HG02759 (cell line): Measurements from ENCODE around the gene APBB2.

Experiments
- ATAC-seq: cut with Tn5 transposase; IDR thresholded peaks from one replicate; pipeline ENCODE4 v1.9.1; 2021; ENCODE audit warnings: mild to moderate bottlenecking, moderate library complexity; ENCODE audit not compliant: unreplicated experiment

Gene APBB2

DNA sequence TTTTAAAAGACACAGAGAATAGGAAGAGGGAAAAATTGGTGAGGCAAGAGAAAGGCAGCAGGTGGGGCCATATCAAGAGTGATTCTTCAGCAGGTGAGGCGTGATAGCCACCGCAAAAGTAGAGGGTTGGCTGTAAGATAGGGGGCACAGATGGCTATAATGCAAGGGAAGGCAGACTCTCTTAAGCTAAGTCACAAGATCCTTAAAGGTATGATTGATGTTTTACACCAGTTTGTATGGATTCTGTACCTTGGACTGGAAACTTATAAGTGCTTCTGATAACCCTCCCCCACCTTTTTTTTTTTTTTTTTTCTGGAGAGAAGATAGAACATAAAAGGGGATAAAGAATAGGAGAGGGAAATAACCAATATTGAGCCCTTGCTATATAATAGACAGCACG lies 424.6 kb downstream of the APBB2 start:
- ATAC-seq = no peak

- no peak for ATAC-seq
These were observed 425.3 kb downstream of the APBB2 start for GRCh38 chr4:40789031-40789430.

GRCh38 chr4:40788331-40788730 lies 426.0 kb downstream of the APBB2 start:
- ATAC-seq = no peak

GRCh38 chr4:40785727-40786126 lies 428.6 kb downstream of the APBB2 start:
- no peak for ATAC-seq

GRCh38 chr4:40782876-40783275 lies 431.5 kb downstream of the APBB2 start:
- ATAC-seq = no peak

DNA sequence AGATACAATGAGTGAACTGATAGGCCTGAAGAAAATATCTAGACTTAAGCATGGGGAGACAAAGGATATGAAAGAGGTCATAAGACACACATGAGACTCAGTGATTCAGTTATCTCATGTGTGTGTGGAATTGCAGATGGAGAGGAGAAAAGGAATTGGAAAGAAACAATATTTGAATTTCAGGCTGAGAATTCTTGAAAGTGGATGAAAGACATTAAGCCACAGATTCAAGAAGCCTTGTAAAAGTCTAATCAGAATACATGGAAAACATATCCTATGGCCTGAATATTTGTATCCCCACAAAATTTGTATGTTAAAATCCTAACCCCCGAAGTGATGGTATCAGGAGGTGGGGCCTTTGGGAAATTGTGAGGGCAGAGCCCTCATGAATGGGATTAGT lies 436.3 kb downstream of the APBB2 start:
- ATAC-seq = no peak

DNA sequence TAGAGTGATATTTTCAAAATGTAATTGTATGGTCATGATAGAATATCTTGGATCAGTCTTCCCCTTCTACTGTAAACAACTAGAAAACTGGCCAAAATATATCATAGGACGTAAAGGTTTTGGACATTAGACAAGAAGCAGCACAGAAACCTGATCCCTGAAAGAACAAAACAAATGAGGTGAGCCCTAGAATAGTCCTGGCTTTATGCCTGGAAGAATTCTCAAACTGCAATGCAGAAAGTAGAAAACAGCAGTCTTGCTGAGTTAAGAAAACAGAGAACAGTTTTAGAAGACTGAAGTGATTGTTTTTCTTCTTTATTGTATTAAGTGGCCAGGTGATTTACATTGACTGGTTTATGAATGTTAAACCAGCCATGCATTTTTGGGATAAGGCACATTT lies 445.1 kb downstream of the APBB2 start:
- ATAC-seq = no peak

- peak; percentile 100 for ATAC-seq
These were observed 451.1 kb downstream of the APBB2 start for GRCh38 chr4:40763228-40763716.
